Stomach (tissue), 9 donors: ENCODE measurements around the gene TMEM187. TPM values are rescaled to one million over a fixed set of nuclear protein-coding genes. Genes with fewer than 3 reads are reported as not detected.

Experiments
- DNase-seq, 2 donors: peaks; one replicate each; pipeline versions ENCODE4 v3.0.0 to v3.0.0-alpha.2; 2013 to 2019
- H3K27ac ChIP-seq, 5 donors: fragments of 200-600 bp in 4 of 5; sonication (generic) in 4 of 5; one replicate each; pipeline ENCODE4 v1.5.1; 2013 to 2019; ENCODE audit warnings: mild to moderate bottlenecking in 1 of 5, moderate library complexity in 1 of 5
- H3K27me3 ChIP-seq, 3 donors: fragments of 200-600 bp; sonication (generic); one replicate each; pipeline ENCODE4 v1.5.1; 2017 to 2019; ENCODE audit warnings: mixed run types in 1 of 3
- H3K36me3 ChIP-seq, 4 donors: fragments of 200-600 bp; sonication (generic); 1 replicate in 3 of 4; 2 replicates in 1 of 4; pipeline ENCODE4 v1.5.1; 2016 to 2019
- H3K4me1 ChIP-seq, 4 donors: fragments of 200-600 bp; sonication (generic); one replicate each; pipeline ENCODE4 v1.5.1; 2016 to 2019
- H3K4me3 ChIP-seq, 4 donors: fragments of 200-600 bp; sonication (generic) in 3 of 4; one replicate each; pipeline ENCODE4 v1.5.1; 2016 to 2019; ENCODE audit warnings: mild to moderate bottlenecking in 1 of 4
- H3K9me3 ChIP-seq, 4 donors: fragments of 200-600 bp; sonication (generic); one replicate each; pipeline ENCODE4 v1.5.1; 2016 to 2019
- EP300 ChIP-seq: sonication (generic); formaldehyde crosslinking; IDR thresholded peaks from one replicate; pipeline ENCODE4 v1.6.1; 2017; ENCODE audit warnings: antibody characterized with exemption
- POLR2A ChIP-seq, 4 donors: fragments of 450-650 bp; IDR thresholded peaks; one replicate each; pipeline ENCODE4 v1.6.1; 2016; ENCODE audit warnings: antibody characterized with exemption in 4 of 4, control low read depth in 2 of 4, mild to moderate bottlenecking in 1 of 4, moderate library complexity in 1 of 4
- POLR2AphosphoS5 ChIP-seq, 3 donors: sonication (generic); formaldehyde crosslinking; IDR thresholded peaks; one replicate each; pipeline ENCODE4 v1.6.1; 2016; ENCODE audit warnings: antibody characterized with exemption in 3 of 3
- WGBS, 5 donors: extraction: QIAGEN DNeasy Blood & Tissue Kit in 3 of 5; methylation state at CpG; one replicate each; pipeline versions ENCODE4 v1.1.5 to v1.1.7; 2013 to 2018; 5-methylcytosine and 5-hydroxymethylcytosine counted together
- intact Hi-C: fragments of 100-400 bp; cut with DNase I; formaldehyde crosslinking; loops from one replicate; pipeline ENCODE4 v1.15.1; 2023; ENCODE audit warnings: low total_unique reads
- polyA plus RNA-seq, 3 donors: library from polyadenylated mRNA; stranded (reverse); fragments of 200-250 nt; gene quantifications; one replicate each; pipeline ENCODE4 v1.2.3, GENCODE V29; 2013
- total RNA-seq, 5 donors: library from RNA; depleted of rRNA; stranded (reverse); fragments of >200 nt; gene quantifications; one replicate each; pipeline versions ENCODE4 v1.1.0 to v1.2.3, GENCODE V29; 2014 to 2016
- TF ChIP-seq, protein P1 (sequence below), 7 experiments: fragments of 450-650 bp in 4 of 7; fragments of 200-600 bp in 3 of 7; sonication (generic) in 3 of 7; IDR thresholded peaks; one replicate each; pipeline ENCODE4 v1.5.1; 2016 to 2019; ENCODE audit warnings: antibody characterized with exemption in 7 of 7, control low read depth in 2 of 7, mild to moderate bottlenecking in 1 of 7
- donor health status: healthy with polysubstance abuse.
- donor health status: Bipolar disorder and iron deficiency.
- donor health status: healthy.

The TMEM187 gene
- total and polyA plus RNA-seq, 8 donors = 0.89 to 16.2 (median 4.6) TPM; not detected in 1

DNA sequence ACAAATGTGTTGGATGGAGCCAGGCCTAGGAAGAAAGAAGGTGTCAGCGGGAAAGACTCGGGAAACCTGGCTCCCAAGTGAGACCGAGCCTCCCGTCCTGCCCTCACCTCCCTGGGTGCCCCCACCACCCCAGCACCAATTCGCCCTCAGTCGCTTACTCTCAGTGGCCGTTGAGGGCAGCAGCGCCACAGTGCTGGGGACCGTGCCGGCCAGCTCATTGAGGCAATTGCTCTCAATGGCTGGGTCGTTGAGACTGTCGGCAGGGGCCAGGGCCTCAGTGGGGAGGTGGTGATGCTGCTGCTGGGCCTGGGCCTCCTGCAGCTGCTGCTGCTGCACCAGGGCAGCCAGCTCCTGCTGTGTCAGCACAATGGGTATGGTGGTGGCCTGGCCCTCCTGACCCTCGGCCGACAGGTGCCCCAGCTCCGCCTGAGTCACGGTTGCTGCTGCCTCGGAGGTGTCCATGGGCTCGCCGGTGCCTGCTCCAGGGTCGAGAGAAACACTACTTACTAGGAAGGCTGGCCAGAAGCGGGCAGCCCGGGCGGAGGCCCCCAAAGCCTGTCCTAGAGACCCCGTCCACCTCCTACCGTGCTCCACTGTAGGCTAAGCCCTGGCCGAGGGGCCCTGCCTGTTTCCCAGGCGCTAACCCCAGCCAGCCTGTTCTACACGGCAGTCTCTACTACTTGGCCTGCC lies 20.7 kb upstream of the TMEM187 start:
- no peak overlapping the region for H3K4me3 ChIP-seq
- H3K36me3 ChIP-seq = peaks cover 32 to 92% (median 85%) of the 10 kb centered on the region in 4 donors
- H3K27me3 ChIP-seq = no peaks in the 10 kb centered on the region
- peak overlapping the region in 4 of 5 donors; percentile 29 to 79 (median 73) for H3K27ac ChIP-seq
- 95 to 98% (median 96%) methylated on average over 11 to 28 of the region's 28 CpGs for WGBS, 5 donors
- DNase-seq = no peak
- no peaks in the 10 kb centered on the region for H3K9me3 ChIP-seq
- intact Hi-C loops = loop anchor here (5.0 kb wide), 1 partner anchor 190 kb away; the partner anchor contains the start of gene PLXNB3
- peaks cover 0 to 43% (median 14%) of the 10 kb centered on the region in 4 donors for H3K4me1 ChIP-seq
- no peak for TF ChIP-seq EP300
- TF ChIP-seq POLR2A (IDR thresholded peaks at IDR 0.05) = no peak
- TF ChIP-seq, protein P1, sequence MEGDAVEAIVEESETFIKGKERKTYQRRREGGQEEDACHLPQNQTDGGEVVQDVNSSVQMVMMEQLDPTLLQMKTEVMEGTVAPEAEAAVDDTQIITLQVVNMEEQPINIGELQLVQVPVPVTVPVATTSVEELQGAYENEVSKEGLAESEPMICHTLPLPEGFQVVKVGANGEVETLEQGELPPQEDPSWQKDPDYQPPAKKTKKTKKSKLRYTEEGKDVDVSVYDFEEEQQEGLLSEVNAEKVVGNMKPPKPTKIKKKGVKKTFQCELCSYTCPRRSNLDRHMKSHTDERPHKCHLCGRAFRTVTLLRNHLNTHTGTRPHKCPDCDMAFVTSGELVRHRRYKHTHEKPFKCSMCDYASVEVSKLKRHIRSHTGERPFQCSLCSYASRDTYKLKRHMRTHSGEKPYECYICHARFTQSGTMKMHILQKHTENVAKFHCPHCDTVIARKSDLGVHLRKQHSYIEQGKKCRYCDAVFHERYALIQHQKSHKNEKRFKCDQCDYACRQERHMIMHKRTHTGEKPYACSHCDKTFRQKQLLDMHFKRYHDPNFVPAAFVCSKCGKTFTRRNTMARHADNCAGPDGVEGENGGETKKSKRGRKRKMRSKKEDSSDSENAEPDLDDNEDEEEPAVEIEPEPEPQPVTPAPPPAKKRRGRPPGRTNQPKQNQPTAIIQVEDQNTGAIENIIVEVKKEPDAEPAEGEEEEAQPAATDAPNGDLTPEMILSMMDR (IDR thresholded peaks at IDR 0.05) = no peak
- no peak for TF ChIP-seq POLR2AphosphoS5 (IDR thresholded peaks at IDR 0.05)

DNA sequence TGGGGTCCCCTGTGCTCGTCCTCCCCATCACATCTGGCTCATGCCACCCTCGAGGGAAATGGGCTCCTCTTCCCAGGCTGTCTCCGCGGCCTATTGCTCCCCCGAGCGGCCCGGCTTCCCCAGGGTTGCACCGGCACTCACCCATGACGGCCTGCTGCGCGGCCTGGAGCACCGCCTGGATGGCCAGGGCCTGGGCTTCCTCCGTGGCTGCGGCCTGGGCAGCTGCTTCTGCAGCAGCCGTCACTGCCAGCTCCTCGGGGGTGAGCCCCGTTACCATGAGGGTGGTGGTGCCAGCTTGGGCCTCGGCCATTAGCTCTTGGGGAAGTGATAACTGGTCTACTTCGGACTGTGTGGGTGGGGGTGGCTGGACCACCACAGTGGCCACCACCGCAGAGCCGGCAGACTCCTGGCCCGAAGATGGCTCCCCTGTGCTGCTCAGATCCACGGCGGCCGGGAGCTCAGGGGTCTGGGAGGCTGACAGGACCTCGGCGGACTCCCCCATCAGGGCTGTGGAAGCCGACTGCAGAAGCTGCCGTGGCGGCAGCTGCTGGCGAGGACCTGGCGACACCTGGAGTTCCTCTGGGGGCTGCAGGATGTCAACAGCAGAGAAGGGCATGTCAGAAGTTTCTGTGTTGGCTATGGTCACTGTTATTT lies 20.1 kb upstream of the TMEM187 start:
- H3K4me1 ChIP-seq = peaks cover 0 to 43% (median 11%) of the 10 kb centered on the region in 4 donors
- DNase-seq = no peak
- peaks cover 37 to 98% (median 91%) of the 10 kb centered on the region in 4 donors for H3K36me3 ChIP-seq
- TF ChIP-seq POLR2AphosphoS5 (IDR thresholded peaks at IDR 0.05) (no peak), EP300 (no peak), POLR2A (IDR thresholded peaks at IDR 0.05) (no peak)
- TF ChIP-seq, protein P1 (IDR thresholded peaks at IDR 0.05) = no peak
- WGBS, 5 donors = 82 to 94% (median 92%) methylated on average over 14 to 32 of the region's 32 CpGs
- no peaks in the 10 kb centered on the region for H3K27me3 ChIP-seq
- no peaks in the 10 kb centered on the region for H3K9me3 ChIP-seq
- intact Hi-C loops = loop anchor here (5.0 kb wide), 1 partner anchor 190 kb away; the partner anchor contains the start of gene PLXNB3
- no peak overlapping the region for H3K4me3 ChIP-seq
- H3K27ac ChIP-seq = peak overlapping the region in 4 of 5 donors; percentile 29 to 79 (median 73)

DNA sequence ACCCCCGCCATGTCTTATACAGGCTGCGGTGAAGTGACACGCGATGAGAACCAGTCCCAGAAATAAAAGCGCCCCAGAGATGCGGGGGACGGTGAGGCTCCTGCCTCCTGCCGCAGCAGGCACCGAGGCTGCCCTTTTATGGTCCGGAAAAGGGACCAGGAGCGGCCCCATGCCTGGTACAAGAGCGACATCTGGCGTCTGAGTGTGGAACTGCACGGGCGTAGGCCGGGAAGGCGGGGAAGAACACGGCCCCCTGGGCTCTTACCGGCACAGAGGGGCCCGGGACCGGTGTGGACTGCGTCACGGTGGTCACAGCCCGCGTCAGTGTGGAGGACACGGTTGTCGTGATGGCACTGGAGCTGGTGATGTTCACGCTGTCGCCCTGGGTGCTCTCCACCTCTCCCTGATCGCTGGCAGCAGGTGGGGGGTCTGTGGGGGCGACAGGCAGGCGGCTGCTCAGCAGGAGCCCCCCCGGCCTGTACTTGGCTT lies 19.2 kb upstream of the TMEM187 start:
- 25 to 60% (median 30%) methylated on average over 2 to 33 of the region's 33 CpGs for WGBS, 5 donors

More for the DNA sequence above, 19.2 kb upstream of the TMEM187 start:
- Histone ChIP-seq H3K4me1 (peaks cover 0 to 34% (median 10%) of the 10 kb centered on the region in 4 donors), H3K36me3 (peaks cover 38 to 100% (median 97%) of the 10 kb centered on the region in 4 donors), H3K4me3 (peak overlapping the region in 2 of 4 donors; percentile 3 to 13), H3K27me3 (no peaks in the 10 kb centered on the region), H3K9me3 (no peaks in the 10 kb centered on the region), H3K27ac (peak overlapping the region in 4 of 5 donors; percentile 29 to 79 (median 73))
- TF ChIP-seq, protein P1 (IDR thresholded peaks at IDR 0.05) = peak in 5 of 7 experiments; percentile 87 to 99 (median 97)
- no peak for TF ChIP-seq POLR2A (IDR thresholded peaks at IDR 0.05)
- TF ChIP-seq EP300 = no peak
- TF ChIP-seq POLR2AphosphoS5 (IDR thresholded peaks at IDR 0.05) = peak in 2 of 3 donors; percentile 21 to 66
- DNase-seq = peak; percentile 79 to 86
- intact Hi-C loops = loop anchor here (5.0 kb wide), 1 partner anchor 191 kb away; the partner anchor contains the start of gene PLXNB3
